HG03575 (cell line): ENCODE measurements around the gene ZNF407.

Source experiments
- ATAC-seq: cut with Tn5 transposase; IDR thresholded peaks from one replicate; pipeline ENCODE4 v1.9.1; 2021; ENCODE audit not compliant: unreplicated experiment, insufficient number of reproducible peaks, low FRiP score; ENCODE audit errors: extremely low read depth

ZNF407 gene

GRCh38 chr18:74699455-74699854 is 101.8 kb downstream of the ZNF407 start:
- ATAC-seq, result no peak

GRCh38 chr18:74702950-74703349 is 105.3 kb downstream of the ZNF407 start:
- ATAC-seq, result no peak

- ATAC-seq, result no peak
These were observed 110.5 kb downstream of the ZNF407 start for GRCh38 chr18:74708169-74708568.

- no peak for ATAC-seq
These were observed 111.8 kb downstream of the ZNF407 start for GRCh38 chr18:74709452-74709851.

- no peak for ATAC-seq
These were observed 116.5 kb downstream of the ZNF407 start for GRCh38 chr18:74714120-74714519.

- ATAC-seq, result no peak
These were observed 117.1 kb downstream of the ZNF407 start for GRCh38 chr18:74714791-74715190.

- no peak for ATAC-seq
These were observed 117.6 kb downstream of the ZNF407 start for GRCh38 chr18:74715306-74715705.

- ATAC-seq, result no peak
These were observed 118.4 kb downstream of the ZNF407 start for GRCh38 chr18:74715865-74716712.

GRCh38 chr18:74718312-74718711 is 120.6 kb downstream of the ZNF407 start:
- no peak for ATAC-seq

GRCh38 chr18:74722237-74722636 is 124.6 kb downstream of the ZNF407 start:
- no peak for ATAC-seq

- ATAC-seq, result no peak
These were observed 126.5 kb downstream of the ZNF407 start for GRCh38 chr18:74724186-74724585.

- no peak for ATAC-seq
These were observed 128.0 kb downstream of the ZNF407 start for GRCh38 chr18:74725690-74726089.

- no peak for ATAC-seq
These were observed 130.9 kb downstream of the ZNF407 start for GRCh38 chr18:74728586-74728985.

- no peak for ATAC-seq
These were observed 133.4 kb downstream of the ZNF407 start for GRCh38 chr18:74731097-74731496.

- ATAC-seq, result no peak
These were observed 134.7 kb downstream of the ZNF407 start for GRCh38 chr18:74732380-74732779.

- no peak for ATAC-seq
These were observed 135.9 kb downstream of the ZNF407 start for GRCh38 chr18:74733598-74733997.

GRCh38 chr18:74734013-74734444 is 136.4 kb downstream of the ZNF407 start:
- no peak for ATAC-seq

- no peak for ATAC-seq
These were observed 142.3 kb downstream of the ZNF407 start for GRCh38 chr18:74739926-74740325.

- ATAC-seq, result no peak
These were observed 145.0 kb downstream of the ZNF407 start for GRCh38 chr18:74742573-74743243.

GRCh38 chr18:74745633-74746403 is 148.1 kb downstream of the ZNF407 start:
- ATAC-seq, result no peak
